GM19438 (cell line): ENCODE results near the gene SCAF4.
"Not testable (repeated sequence)": the region's sequence is repeated elsewhere in the genome, so short reads cannot be mapped to it uniquely, and the experiment has no call there.

Experiments used
- ATAC-seq: cut with Tn5 transposase; IDR thresholded peaks from one replicate; pipeline ENCODE4 v1.9.1; 2021; ENCODE audit warnings: low read depth; ENCODE audit not compliant: unreplicated experiment

SCAF4 gene

DNA sequence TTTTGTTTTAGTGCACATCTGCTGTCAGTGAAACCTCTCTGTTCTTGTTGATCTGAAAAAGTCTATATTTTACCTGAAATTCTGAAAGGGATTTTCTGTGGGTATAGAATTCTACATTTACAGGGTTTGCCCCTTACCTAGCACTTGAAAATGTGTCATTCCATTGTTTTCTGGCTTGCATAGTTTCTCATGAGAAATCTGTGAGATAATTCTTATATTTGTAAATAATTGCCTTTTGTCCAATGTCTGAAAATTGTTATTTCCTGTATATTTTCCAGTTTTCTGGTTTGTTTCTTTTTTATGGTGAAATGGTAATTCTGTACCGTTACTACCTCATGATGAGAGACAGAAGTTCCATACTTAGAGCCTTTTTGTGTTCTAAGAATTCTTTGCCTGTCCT is 11.8 kb upstream of the SCAF4 start:
- ATAC-seq, result no peak

DNA sequence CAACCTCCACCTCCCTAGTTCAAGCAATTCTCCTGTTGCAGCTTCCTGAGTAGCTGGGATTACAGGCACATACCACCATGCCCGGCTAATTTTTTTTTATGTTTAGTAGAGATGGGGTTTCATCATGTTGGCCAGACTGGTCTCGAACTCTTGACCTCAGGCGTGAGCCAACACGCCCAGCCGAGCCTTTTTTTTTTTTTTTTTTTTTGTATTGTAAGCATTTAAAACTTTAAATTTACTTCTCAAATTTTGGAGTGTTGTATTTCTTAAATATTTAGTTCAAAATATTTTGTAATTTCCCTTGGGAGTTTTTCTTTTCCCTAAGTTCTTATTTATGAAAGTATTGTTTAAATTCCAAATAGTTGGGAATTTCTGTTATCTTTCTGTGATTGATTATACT is 9.2 kb upstream of the SCAF4 start:
- no peak for ATAC-seq

DNA sequence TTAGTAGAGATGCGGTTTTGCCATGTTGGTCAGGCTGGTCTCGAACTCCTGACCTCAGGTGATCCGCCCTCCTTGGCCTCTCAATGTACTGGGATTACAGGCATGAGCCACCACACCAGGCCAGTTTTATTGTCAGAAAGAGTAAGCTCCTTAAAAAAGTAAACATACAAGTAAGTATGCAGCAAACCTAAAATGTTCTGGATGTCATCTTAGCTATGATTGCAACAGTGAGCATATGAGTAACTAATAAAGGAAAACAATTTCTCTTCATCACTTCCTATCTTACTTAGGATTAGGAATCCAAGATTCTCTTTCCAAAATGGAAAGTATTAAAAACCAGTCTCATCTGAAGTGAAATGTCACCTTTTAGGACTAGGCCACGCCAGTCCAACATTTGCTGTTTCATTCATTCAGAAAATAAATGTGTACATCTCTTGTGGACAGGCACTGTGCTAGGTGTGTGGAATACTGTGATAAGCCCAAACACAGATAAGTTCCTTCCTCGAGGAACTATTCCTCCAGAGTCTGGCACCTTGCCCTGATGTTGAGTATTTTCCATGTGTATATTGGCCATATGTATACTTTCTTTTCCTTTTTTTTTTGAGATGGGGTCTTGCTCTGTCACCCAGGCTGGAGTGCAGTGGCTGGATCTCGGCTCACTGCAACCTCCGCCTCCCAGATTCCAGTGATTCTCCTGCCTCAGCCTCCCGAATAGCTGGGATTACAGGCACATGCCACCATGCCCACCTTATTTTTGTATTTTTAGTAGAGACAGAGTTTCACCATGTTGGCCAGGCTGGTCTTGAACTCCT is 5.9 kb upstream of the SCAF4 start:
- not testable (repeated sequence) for ATAC-seq

DNA sequence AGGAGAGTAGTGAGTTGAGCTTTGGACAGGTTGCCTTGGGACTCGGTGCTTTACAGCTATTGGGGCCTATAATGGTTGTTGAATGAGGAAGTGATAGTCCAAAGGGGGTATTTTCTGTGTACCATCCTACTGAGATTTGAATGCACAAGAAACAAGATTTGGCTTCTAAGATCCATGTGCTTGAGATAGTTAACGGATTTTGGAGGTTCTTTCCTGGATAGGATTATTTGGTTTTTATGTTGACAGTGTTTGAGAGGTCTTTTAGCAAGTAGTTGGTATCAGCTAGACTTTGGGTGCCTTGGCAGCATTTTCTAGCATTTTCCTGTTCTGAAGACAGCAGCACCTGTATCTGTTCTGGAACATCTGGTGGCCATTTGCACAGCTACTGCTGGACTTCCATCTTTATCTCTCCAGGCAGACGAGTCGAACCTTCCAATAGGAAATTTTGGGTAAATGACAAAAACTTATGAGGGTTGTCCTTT is 3.6 kb upstream of the SCAF4 start:
- no peak for ATAC-seq

DNA sequence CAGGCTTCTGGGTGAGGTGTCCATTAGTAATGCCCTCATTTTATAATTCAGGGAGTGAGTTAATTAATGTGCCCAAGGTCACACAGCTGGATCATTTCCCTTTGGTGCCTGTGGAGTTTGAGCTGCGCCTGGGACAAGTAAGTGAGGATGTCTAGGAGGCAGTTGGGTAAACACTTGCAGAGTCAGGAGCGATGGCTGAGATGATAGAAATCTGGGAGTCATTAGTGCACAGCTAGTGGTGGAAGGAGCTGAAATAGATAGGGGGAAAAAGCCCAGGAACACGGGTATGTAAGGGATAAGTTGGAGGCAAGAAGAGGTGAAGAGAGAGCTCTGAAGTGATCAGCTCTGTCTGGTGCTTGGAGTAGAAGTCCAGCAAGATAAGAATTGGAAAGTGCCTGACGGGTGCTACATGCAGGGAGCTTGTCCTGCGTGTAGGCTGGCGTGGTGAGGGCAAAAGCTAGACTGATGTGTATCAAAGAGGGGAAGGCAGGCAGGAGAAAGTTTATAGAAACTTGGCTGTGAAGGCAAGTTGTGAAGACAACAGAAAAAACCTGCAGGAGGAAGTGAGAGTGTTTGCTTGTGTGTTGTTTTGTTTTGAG is 1.7 kb upstream of the SCAF4 start:
- ATAC-seq, result no peak

DNA sequence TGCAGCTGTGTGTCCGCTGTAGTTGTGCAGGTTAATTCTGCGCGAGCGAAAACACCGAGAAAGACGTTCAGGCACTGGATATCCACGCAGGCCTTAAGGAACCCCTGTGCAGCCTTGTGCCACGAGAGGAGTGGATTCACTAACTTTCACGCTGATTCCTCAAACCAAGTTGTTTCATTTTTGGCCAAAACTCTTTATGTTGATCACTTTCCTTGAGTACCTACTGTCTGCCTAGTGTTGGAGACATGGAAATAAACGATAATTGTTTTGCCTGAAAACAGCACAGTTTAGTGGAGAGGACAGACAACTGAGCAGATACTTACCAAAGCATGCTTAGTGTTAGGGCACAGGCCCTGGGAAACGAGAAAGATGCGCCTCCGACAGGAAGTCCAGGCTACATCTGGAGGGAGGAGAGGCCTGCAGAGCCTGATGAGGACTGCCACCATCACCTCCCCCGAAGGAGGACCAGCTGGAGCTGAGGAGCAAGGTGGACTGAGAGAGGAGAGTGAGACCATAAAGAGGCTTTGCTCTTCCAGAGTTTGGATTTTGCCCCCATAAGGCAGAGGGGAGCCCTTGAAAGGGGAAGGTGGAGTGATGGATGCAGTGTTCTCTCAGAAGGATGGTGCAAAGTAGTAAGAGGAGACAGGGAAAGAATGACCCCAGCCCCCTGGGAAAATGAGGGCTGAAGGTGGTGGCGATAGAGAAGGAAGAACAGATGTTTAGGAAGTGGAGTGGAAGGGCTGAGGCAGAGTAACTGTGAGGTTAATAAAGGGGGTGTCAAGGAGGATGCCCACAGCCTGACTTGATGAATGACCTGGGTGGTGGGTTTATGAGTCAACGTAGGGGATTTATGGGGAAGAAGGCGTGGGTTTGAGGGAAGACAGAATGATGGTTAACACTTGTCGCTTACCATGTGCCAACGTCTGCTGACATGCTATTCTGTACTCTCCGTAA is 956 bp upstream of the SCAF4 start:
- ATAC-seq, result no peak

DNA sequence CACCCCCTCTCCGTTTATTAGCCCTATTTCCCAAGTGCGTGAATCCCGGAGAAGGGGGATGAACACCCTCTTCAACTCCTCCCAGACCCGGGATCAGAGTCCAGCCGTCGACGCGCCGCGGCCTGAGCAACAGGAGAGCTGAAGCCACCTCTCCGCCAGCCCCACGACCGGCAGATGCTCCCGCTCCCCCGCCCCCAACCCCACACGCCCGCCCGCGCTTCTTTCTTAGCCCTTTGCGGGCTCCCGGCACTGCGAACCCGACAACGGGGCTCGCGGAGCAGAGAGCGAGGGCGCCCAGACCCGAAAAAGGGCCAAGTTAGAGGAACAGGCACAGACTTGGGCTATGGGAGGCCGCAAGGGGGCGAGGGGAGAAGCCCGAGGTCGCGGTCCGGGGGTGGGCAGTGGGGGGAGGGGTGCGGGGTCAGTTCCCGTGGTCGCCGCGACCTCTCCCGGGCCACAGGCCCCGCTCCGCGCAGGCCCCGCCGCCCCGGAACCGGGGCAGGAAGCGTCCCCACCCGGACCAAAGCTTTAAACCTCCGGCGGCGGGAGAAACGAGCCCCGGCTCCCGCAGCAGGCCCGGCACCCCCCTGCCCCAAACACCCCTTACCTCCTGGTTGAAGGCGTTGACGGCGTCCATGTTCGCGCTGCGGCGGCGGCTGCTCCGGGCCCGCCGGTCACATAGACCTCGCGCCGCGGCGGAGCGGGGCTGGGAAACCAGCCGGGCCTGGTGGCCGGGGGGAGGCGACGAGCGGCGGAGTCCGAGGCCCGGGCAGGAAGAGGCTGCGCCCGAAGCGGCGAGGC is 662 bp downstream of the SCAF4 start:
- ATAC-seq, result peak; percentile 33

DNA sequence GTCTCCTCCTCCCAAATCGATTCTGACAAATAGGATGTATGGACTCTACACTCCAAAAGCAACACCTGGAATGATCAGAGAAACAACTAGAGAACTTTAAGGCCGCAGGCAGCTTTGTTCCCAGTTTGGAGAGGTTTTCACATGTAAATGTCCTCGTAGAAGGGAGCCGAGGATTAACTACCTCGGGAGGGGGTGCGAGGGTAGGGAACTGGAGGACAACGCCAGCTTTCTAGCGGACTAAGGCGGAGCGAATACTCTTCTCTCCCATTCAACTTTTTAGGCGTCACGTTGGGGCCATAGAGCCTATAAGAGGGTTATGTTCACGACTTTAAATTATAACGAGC is 1.2 kb downstream of the SCAF4 start:
- peak; percentile 1 for ATAC-seq

DNA sequence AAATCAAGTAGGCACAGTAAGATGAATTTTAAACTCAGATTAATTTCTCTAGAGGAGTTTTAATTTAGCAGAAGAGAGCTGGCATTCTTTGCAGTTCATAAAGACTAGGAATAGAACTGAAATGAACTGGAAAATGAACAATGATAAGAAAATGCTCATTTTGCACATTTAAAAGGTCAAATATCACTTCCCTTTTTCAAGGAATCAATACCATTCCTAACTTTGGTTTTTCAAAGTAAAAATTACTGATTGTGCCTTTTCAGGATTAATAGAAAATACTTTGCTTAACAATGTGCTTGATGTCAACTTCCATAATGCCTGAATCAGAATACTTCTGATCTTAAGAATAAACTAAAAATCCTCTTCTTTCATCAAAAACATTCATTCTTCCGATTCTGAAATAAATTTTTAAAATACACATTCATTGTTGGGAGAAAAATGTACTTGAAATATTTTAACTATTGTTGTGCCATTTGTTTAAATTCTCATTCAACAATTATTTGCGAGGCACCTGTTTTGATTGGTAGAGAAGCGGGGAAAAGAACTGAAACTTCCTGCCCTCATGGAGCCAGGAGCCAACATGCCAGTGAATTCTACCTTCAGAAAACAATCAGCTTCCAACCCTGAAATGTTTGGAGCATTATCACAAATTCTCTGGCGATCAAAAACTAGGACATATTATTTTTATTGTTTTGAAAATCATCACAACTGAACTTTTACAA is 2.1 kb downstream of the SCAF4 start:
- no peak for ATAC-seq

DNA sequence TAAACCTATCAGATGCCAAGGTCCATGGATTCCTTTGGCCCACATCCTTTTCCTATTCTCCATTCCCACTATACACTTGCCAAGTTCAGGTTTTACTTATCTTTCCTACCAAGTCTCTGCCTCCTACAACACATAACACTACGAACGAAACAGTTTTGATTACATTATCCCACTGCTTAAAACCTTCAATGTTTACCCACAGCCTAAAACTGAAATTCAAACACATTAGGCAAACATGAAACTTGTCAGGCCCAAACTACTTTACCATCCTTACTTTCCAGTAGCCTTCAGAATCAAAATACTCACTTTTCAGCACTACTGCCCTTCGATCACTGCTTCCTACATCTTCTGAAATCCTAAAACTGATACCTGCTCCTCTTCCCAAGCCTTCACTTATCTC is 3.0 kb downstream of the SCAF4 start:
- no peak for ATAC-seq

DNA sequence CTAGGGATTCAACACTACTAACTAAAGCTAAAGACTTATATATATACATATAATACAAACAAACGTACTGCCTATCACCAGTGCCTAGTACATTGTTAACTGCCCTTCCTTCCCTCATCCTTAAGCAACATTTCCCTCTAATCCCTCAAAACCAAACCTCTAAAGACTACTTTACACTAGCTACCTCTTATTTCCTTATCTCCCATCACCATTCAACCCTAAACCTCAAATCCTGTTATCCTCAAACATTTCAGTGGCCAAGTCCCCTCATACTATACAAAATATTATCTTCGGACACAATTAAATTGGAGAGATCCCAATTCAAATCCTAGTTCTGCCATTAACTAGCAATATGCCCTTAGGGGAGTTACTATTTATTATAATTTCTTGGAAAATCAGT is 3.7 kb downstream of the SCAF4 start:
- ATAC-seq, result no peak

DNA sequence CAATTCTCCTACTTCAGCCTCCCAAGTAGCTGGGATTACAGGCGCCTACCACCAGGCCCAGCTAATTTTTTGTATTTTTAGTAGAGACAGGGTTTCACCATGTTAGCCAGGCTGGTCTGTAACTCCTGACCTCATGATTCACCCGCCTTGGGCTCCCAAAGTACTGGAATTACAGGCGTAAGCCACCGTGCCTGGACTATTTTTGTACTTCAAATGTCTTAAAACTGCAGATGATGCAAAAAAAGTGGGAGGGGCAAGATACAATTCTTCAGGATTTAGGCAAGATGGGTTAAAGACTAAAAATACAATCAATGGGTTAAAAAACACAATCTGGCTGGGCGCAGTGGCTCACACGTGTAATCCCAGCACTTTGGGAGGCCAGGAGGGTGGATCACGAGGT is 4.7 kb downstream of the SCAF4 start:
- ATAC-seq, result no peak

DNA sequence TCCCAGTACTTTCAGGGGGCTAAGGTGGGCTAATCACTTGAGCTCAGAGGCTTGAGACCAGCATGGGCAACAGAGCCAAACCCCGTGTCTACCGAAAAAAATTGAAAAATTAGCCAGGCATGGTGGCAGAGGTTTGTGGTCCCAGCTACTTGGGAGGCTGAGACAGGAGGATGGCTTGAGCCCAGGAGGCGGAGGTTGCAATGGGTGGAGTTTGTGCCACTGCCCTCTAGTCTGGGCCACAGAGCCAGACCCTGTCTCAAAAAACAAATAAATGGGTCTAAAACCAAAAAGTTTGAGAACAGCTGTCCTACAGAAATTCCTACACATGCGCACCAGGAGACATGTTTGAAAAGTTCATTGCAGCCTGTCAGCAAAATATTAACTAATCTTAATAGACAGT is 5.5 kb downstream of the SCAF4 start:
- ATAC-seq, result no peak

DNA sequence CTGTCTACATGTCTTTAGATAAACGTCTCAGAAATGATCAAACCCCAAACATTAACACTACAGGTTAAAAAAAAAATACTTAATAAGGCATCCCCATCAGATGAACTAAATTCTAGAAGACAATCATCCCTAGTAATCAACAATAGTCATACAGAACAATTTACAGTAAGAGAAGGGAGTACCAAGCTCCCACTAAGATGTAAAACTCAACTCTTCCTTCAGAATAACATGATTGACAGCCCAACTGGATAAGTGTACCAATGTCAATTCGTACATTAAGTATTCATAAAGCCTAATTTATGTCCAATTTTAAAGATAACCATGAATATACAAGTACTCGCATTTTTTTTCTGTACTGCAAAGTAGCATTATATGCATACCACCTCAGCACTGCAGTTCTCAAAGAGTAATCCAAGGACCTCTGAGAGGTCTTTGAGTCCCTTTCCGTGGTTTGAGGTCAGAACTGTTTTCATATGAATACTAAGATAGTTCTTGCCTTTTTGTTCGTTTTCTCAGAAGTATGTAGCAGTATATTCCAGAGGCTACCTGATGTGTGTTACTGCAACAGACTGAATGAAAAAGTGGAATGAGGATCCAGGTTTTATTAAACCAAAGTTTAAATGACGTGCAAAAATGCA is 6.6 kb downstream of the SCAF4 start:
- no peak for ATAC-seq

DNA sequence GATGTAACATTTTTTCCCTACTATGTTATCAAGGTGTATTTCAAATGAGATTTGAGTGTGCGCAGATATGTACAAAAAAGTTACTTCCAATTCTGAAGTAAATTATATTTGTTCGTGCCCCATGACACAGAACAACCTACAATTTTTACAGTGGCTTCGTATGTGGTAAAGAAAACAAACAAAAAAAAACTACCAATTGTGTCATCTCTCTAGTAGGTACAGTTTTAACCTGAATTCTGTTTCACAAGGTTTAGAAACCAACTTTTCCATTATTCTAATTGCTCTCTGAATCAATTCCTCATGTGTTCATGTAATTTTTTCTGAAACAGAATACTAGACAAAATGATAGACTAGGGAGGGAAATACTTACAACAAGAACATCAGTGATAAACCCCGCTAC is 7.4 kb downstream of the SCAF4 start:
- ATAC-seq, result no peak

DNA sequence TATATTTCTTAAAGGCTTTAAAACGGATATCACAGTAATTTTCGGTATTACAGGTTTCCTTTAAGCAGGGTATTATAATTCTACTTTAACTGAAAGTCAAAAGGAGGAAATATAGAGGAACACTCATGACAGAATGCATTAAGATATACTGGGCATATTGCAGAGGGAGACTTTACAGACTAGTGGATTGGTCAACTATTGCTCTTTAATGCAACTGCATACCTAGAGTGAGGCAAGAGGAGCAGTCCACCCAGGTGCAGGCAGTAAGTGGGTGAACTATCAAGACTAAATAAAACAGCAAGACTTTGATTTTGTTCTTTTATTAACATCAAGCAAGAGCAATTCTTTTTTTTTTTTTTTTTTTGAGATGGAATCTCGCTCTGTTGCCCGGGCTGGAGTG is 10.5 kb downstream of the SCAF4 start:
- no peak for ATAC-seq

DNA sequence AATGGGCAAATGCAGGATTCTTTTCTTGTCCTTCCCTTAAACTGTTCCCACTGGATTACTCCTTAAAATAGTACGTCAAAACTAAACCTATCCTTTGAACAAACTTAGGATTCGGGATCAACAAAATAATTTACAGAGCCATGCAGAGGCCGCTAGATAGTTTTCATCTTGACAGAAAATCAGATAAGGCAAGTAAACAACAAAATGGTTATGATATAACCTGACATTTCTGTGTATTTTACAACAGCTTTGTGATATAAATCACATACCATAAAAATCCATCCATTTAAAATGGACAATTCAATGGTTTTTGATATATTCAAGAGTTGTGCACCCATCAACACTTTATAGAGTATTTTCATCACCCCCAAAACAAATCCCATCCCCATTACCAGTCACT is 11.2 kb downstream of the SCAF4 start:
- no peak for ATAC-seq

DNA sequence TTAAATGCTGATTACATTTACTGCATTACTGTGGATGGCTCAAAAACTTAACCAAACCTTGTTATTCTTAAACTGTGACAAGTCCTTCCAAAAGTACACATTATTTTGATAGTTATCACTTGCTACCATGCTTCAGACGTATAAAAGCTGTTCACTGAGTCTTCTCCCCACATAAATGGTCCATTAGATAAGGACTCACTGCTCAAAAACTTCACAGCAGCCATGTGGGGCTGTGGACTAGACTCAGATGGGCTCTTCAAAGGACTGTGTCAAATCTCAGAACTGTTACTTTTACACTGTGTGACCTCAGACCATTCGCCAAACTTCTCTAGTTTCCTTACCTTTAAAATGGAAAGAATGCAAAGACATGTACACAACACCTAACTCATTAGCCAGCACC is 11.6 kb downstream of the SCAF4 start:
- ATAC-seq, result no peak

DNA sequence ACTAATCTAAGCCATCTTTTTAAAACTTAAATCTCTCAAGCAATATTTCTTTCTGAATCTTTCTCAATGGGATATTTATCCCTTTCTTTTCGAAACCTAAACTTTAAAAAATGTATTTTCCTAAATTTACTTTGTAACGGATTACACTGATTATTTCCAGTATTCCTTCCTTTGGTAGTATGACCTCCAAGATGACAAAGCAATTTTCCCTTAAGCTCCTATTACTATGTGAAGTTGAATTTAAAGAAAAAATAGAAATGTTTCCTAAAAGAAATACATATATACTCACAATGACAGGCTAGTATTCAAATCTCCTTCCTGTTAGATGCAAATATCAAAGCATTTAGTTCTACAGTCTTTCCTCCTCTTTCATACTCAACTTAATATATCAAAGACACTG is 15.8 kb downstream of the SCAF4 start:
- no peak for ATAC-seq
